Left lung (tissue), 10 donors: ENCODE measurements around the gene HEG1. TPM values are rescaled to one million over a fixed set of nuclear protein-coding genes. Genes with fewer than 3 reads are reported as not detected.
"Not testable (repeated sequence)": the region's sequence is repeated elsewhere in the genome, so short reads cannot be mapped to it uniquely, and the experiment has no call there.

Source experiments
- ATAC-seq: fragments of 200-7000 bp; cut with Tn5 transposase; one replicate; pipeline ENCODE4 v1.9.1; 2020; ENCODE audit warnings: moderate library complexity
- DNase-seq, 4 donors: peaks; one replicate each; pipeline ENCODE4 v3.0.0-alpha.2; 2013 to 2020
- H3K27ac ChIP-seq, 2 donors: fragments of 200-600 bp; sonication (generic) in 1 of 2; one replicate each; pipeline versions ENCODE4 v1.5.0 to v1.8.0; 2020 to 2021
- H3K27me3 ChIP-seq, 2 donors: fragments of 200-600 bp; sonication (generic) in 1 of 2; one replicate each; pipeline versions ENCODE4 v1.5.0 to v1.8.0; 2020 to 2021
- H3K36me3 ChIP-seq, 2 donors: fragments of 200-600 bp; sonication (generic) in 1 of 2; one replicate each; pipeline versions ENCODE4 v1.5.0 to v1.8.0; 2020 to 2021
- H3K4me1 ChIP-seq, 2 donors: fragments of 200-600 bp; one replicate each; pipeline ENCODE4 v1.8.0; 2021
- H3K4me3 ChIP-seq, 2 donors: fragments of 200-600 bp; sonication (generic) in 1 of 2; one replicate each; pipeline versions ENCODE4 v1.5.0 to v1.8.0; 2020 to 2021; ENCODE audit warnings: mild to moderate bottlenecking in 1 of 2
- H3K9me3 ChIP-seq, 2 donors: fragments of 200-600 bp; sonication (generic) in 1 of 2; one replicate each; pipeline versions ENCODE4 v1.5.0 to v1.8.0; 2020 to 2021
- intact Hi-C, 2 donors: fragments of 100-400 bp; cut with DNase I; formaldehyde crosslinking; loops; one replicate each; pipeline versions ENCODE4 v1.11.2 to v1.14.2; 2022
- polyA plus RNA-seq, 6 donors: library from polyadenylated mRNA; unstranded; fragments of 120-200 nt; gene quantifications; one replicate each; pipeline ENCODE4 v1.2.1, GENCODE V29; 2013; ENCODE audit not compliant: insufficient read length in 6 of 6
- total RNA-seq, 2 donors: library from RNA; stranded (reverse); fragmentation: NEBNext Ultra II Directional; extraction: Animal tissue kit (Norgen Biotek cat#: 25700); gene quantifications; one replicate each; pipeline ENCODE4 v1.2.1, GENCODE V29; 2021
- TF ChIP-seq, protein P1 (sequence below), 2 donors: fragments of 200-600 bp; sonication (generic) in 1 of 2; IDR thresholded peaks; one replicate each; pipeline versions ENCODE4 v1.5.0 to v1.8.0; 2021; ENCODE audit warnings: antibody characterized with exemption in 2 of 2
- donor health status: DM: no; HTN: yes; CAD: no.
- donor health status: DM: no; HTN: no; CAD: no.

HEG1 gene
- total and polyA plus RNA-seq, 8 donors: 43.8 to 132 (median 58.2) TPM

DNA sequence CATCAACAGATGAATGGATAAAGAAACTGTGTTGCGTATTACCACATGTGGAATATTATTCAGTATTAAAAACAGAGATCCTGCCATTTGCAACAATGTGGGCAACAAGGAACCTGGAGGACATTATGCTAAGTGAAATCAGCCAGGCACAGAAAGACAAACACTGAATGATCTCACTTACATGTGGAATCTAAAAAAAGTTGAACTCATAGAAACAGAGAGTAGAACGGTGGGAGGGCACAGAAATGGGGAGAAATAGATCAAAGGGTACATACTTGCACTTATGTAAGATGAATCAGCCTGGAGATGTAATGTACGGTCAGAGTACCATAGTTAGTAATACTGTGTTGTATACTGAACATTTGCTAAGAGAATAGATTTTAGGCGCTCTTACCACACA is 91.4 kb downstream of the HEG1 start:
- Histone ChIP-seq H3K4me1 (no peaks in the 10 kb centered on the region), H3K4me3 (no peak overlapping the region), H3K27ac (no peak overlapping the region), H3K36me3 (peaks cover 0 to under 1% of the 10 kb centered on the region in 2 donors), H3K27me3 (no peaks in the 10 kb centered on the region), H3K9me3 (no peaks in the 10 kb centered on the region)
- intact Hi-C loops: no loop called here
- TF ChIP-seq, protein P1, sequence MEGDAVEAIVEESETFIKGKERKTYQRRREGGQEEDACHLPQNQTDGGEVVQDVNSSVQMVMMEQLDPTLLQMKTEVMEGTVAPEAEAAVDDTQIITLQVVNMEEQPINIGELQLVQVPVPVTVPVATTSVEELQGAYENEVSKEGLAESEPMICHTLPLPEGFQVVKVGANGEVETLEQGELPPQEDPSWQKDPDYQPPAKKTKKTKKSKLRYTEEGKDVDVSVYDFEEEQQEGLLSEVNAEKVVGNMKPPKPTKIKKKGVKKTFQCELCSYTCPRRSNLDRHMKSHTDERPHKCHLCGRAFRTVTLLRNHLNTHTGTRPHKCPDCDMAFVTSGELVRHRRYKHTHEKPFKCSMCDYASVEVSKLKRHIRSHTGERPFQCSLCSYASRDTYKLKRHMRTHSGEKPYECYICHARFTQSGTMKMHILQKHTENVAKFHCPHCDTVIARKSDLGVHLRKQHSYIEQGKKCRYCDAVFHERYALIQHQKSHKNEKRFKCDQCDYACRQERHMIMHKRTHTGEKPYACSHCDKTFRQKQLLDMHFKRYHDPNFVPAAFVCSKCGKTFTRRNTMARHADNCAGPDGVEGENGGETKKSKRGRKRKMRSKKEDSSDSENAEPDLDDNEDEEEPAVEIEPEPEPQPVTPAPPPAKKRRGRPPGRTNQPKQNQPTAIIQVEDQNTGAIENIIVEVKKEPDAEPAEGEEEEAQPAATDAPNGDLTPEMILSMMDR (IDR thresholded peaks at IDR 0.05): no peak
- ATAC-seq (no peak), DNase-seq (no peak)

DNA sequence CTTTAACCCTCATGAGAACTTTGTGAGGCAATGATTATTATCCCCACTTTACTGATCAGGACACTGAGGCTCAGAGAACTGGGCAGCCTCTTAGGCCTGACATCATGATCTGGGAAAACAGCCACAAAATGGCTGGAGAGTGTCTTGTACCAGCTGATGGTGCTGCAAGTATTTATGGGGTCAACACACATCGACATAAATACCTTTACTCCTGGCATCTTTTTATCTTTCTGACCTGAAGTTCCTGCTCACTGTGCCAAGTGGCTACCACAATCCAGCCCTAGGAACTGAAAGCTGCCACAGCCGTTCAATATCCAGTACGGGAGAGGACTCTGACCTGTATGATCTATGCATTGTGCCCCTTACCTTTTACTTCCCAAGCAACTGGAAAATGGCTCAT is 92.0 kb downstream of the HEG1 start:
- ATAC-seq: no peak
- Histone ChIP-seq H3K9me3 (no peaks in the 10 kb centered on the region), H3K27ac (no peak overlapping the region), H3K4me3 (no peak overlapping the region), H3K4me1 (no peaks in the 10 kb centered on the region), H3K27me3 (no peaks in the 10 kb centered on the region), H3K36me3 (no peaks in the 10 kb centered on the region)
- TF ChIP-seq, protein P1 (IDR thresholded peaks at IDR 0.05): no peak
- DNase-seq: no peak
- intact Hi-C loops: no loop called here

DNA sequence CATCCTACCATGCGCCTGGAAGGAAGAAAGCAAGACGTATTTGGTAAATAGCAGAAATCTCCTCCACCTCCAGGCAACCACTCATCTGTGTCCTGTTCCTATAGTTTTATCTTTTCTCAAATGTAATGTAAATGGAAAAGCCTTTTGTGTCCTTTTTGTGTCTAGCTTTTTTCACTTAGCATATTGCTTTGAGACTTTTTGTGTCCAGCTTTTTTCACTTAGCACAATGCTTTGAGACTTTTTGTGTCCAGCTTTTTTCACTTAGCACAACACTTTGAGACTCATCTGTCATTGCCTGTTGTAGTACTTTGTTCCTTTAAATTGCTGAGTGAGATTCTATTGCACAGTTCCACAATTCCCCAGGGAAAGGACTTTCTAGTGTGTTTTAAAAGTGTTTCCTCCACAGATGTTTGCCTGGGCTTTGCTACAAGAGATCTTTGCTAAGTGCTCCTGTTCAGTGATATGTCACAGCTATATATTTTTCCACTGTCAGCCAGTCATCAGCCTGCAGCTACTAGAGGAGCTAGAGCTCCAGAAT is 93.3 kb downstream of the HEG1 start:
- TF ChIP-seq, protein P1 (IDR thresholded peaks at IDR 0.05): no peak
- Histone ChIP-seq H3K27ac (no peak overlapping the region), H3K4me1 (no peaks in the 10 kb centered on the region), H3K36me3 (no peaks in the 10 kb centered on the region), H3K4me3 (no peak overlapping the region), H3K9me3 (no peaks in the 10 kb centered on the region), H3K27me3 (no peaks in the 10 kb centered on the region)
- no peak for ATAC-seq
- DNase-seq: no peak
- intact Hi-C loops: no loop called here

DNA sequence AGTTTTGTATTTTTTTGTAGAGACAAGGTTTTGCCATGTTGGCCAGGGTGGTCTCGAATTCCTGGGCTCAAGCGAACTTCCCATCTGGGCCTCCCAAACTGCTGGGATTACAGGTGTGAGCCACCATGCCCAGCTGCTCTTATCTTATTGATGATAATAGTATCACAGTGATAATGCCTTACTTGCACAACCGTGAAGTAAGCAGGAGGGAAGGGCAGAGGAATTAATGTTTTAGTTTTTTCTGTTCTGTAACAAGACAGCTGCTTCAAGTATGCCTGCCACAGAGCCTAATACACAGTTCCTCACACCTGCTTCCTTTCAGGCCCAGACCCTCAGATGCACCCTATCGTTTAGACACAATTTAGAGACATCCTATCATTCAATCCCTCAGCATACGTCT is 95.1 kb downstream of the HEG1 start:
- no peak for DNase-seq
- Histone ChIP-seq H3K9me3 (no peaks in the 10 kb centered on the region), H3K4me1 (no peaks in the 10 kb centered on the region), H3K4me3 (no peak overlapping the region), H3K27ac (no peak overlapping the region), H3K27me3 (no peaks in the 10 kb centered on the region), H3K36me3 (no peaks in the 10 kb centered on the region)
- TF ChIP-seq, protein P1 (IDR thresholded peaks at IDR 0.05): no peak
- intact Hi-C loops: no loop called here
- no peak for ATAC-seq

DNA sequence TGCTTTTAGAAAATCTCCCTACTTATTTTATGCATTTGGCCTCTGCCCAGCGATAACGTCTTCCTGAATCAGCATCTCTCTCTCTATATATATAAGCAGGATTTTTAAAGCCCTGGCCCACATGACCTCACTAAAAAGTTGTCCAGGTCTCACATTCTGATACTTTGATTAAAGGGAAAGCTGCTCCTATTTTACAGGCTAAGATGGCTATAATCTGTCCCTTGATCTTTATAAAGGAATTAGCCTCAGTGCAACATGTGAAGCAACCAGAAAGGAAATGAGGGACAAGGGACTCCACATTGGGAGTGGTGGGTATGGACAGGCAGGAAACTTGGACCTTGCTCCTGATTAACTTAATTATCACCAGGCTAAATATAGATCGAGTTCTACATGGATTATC is 95.7 kb downstream of the HEG1 start:
- Histone ChIP-seq H3K27me3 (no peaks in the 10 kb centered on the region), H3K27ac (no peak overlapping the region), H3K9me3 (no peaks in the 10 kb centered on the region), H3K4me3 (no peak overlapping the region), H3K36me3 (no peaks in the 10 kb centered on the region), H3K4me1 (no peaks in the 10 kb centered on the region)
- ATAC-seq (no peak), DNase-seq (no peak)
- TF ChIP-seq, protein P1 (IDR thresholded peaks at IDR 0.05): no peak
- intact Hi-C loops: no loop called here

DNA sequence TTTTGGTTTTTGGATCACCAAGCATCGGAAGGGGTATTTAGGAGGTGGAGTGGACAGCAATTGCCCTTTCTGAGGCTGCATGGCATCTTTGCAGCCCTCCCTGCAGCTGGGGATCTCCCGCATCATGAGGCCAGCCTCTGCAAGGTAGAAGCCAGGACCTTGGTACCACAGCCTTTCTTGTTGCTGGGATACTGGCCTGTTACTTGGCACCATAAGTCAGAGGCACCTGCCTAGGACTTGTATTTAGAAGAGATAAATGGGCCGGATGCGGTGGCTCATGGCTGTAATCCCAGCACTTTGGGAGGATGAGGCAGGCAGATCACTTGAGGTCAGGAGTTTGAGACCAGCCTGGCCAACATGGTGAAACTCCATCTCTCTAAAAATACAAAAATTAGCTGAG is 97.8 kb downstream of the HEG1 start:
- H3K36me3 ChIP-seq, H3K27ac ChIP-seq, intact Hi-C loops, H3K9me3 ChIP-seq, H3K4me3 ChIP-seq, ATAC-seq, DNase-seq, H3K4me1 ChIP-seq, H3K27me3 ChIP-seq: not testable (repeated sequence)
